Stimulated activated naive CD8-positive, alpha-beta T cell treated with anti-CD3 and anti-CD28 coated beads, Interleukin-15, amount 100 ng/mL, for 72 hours (primary cell): ENCODE measurements around the gene TXN.
"Not testable (repeated sequence)": the region's sequence is repeated elsewhere in the genome, so short reads cannot be mapped to it uniquely, and the experiment has no call there.

Experiments used
- ATAC-seq: fragments of 150-1000 bp; cut with Tn5 transposase; 2 replicates; pipeline ENCODE4 v1.10.0; 2021; ENCODE audit warnings: mild to moderate bottlenecking, moderate library complexity
- DNase-seq, 2 donors: peaks; one replicate each; pipeline ENCODE4 v3.0.0; 2021 to 2022
- H3K27ac Mint-ChIP-seq, 2 donors: one replicate each; pipeline ENCODE4 v1.8.0; 2022; ENCODE audit warnings: mild to moderate bottlenecking in 2 of 2, mixed read lengths in 2 of 2, moderate library complexity in 2 of 2
- H3K27me3 Mint-ChIP-seq: one replicate; pipeline ENCODE4 v1.8.0; 2022; ENCODE audit warnings: mixed read lengths
- H3K4me1 Mint-ChIP-seq: one replicate; pipeline ENCODE4 v1.8.0; 2022; ENCODE audit warnings: mild to moderate bottlenecking, mixed read lengths
- H3K4me3 Mint-ChIP-seq, 2 donors: one replicate each; pipeline ENCODE4 v1.8.0; 2022; ENCODE audit warnings: mild to moderate bottlenecking in 2 of 2, mixed read lengths in 2 of 2, moderate library complexity in 1 of 2
- H3K9me3 Mint-ChIP-seq, 2 donors: one replicate each; pipeline ENCODE4 v1.8.0; 2022; ENCODE audit warnings: mixed read lengths in 2 of 2

Gene TXN

DNA sequence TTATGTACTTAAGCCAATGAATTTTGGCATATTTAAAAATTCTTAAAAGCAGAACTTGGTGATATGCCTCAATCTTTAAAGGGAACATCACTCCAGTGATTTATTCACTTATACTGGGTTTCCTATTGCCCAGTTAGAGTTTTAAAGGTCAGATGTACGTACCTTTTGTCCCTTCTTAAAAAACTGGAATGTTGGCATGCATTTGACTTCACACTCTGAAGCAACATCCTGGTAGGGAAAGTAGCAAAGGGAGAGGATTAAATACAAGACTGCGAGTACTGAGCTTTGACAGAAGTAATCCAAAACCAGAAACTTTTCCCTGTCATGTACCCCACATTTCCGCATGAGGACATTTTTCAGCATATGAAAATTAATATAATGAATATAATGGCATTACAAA is 11.7 kb downstream of the TXN start:
- Mint-ChIP-seq H3K27me3 (no peaks in the 10 kb centered on the region), H3K9me3 (no peaks in the 10 kb centered on the region), H3K4me3 (no peak overlapping the region), H3K4me1 (peaks cover 5% of the 10 kb centered on the region), H3K27ac (no peak overlapping the region)
- DNase-seq (no peak), ATAC-seq (no peak)

DNA sequence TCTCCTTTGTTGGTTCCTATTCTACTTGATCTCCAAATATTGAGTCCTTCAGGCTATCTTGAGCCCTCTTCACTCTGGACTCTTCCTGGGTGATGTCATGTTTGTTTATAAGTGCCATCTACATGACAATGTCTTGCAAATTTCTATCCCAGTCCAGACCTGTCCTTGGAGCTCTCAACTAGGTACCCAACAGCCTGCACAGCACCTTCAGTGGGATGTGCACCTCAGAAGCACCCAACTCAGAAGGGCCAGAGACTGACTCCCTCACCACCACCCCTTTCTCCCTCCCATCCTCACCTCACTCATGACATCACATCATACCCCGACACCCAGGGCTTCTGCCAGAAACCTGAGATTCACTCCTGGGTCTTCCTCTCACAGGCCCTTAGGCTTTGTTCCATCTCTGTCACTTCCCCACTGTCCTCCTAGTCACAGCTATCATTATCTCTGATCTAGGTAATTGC is 14.4 kb downstream of the TXN start:
- Mint-ChIP-seq H3K9me3 (no peaks in the 10 kb centered on the region), H3K4me3 (no peak overlapping the region), H3K27me3 (no peaks in the 10 kb centered on the region), H3K27ac (no peak overlapping the region), H3K4me1 (no peaks in the 10 kb centered on the region)
- ATAC-seq (peak; percentile 43), DNase-seq (no peak)

DNA sequence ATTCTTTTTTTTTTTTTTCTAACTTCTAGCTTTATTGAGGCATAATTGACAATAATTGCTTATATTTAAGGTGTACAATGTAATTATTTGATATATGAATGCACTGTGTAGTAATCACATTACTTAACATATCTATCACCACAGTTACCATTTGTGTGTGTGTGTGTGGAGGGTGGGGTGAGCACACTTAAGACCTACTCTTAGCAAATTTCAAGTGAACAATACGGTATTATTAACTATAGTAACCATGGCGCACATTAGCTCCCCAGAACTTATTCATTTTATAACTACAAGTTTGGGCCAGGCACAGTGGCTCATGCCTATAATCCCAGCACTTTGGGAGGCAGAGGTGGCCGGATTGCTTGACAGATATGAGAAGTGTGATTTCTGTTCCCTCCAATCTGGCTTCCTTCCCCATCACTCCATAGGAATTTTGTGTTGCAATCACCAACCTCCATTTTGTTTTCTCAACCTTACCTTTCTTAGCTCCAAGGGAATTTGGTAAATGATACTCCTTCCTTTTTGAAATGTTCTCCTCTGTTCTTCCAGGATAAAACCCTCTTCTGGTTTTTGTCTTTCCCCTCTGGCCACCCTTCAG is 14.9 kb downstream of the TXN start:
- Mint-ChIP-seq H3K4me3 (no peak overlapping the region), H3K27me3 (no peaks in the 10 kb centered on the region), H3K27ac (no peak overlapping the region), H3K9me3 (no peaks in the 10 kb centered on the region), H3K4me1 (no peaks in the 10 kb centered on the region)
- no peak for DNase-seq
- ATAC-seq = peak; percentile 26

DNA sequence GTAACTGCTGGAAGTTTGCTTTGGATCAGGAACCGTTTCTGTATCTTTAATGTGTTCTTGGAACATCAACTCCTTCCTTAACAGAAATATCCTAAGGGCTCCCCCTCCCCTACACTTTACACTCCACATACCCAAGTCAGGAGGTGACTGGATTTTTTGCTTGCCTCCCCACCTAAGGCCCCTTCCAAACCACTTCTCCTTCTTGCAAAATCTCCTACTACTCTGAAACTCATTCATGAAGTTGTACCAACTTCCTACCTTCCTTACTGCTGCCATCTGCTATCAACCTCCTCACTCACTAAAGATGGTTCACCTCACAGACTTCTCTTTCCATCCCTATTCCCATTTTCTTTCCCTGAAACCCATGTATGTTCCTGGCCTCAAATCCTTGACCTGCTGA is 16.1 kb downstream of the TXN start:
- ATAC-seq = peak; percentile 23
- Mint-ChIP-seq H3K27ac (no peak overlapping the region), H3K4me3 (no peak overlapping the region), H3K27me3 (no peaks in the 10 kb centered on the region), H3K9me3 (no peaks in the 10 kb centered on the region), H3K4me1 (no peaks in the 10 kb centered on the region)
- DNase-seq = no peak

DNA sequence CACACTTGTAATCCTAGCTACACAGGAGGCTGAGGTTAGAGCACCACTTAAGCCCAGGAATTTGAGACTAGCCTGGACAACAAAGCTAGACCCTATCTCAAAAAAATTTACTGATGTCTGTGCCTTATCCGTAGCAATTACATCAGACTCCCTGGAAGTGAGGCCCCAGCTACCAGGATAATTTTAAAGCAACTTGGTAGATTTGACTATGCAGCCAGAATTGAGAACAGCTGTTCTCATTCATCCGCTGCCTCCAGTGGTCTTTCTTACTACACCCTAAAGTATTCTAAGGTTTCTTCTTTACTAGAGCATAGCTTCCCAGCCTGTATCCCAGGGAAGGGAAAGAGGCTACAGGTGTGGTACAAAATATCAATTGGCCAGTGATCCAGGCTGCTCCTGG is 28.0 kb downstream of the TXN start:
- H3K4me3 Mint-ChIP-seq = no peak overlapping the region
- ATAC-seq = no peak
- no peak overlapping the region for H3K27ac Mint-ChIP-seq
- no peak for DNase-seq
- H3K4me1 Mint-ChIP-seq = no peaks in the 10 kb centered on the region
- H3K9me3 Mint-ChIP-seq = no peaks in the 10 kb centered on the region
- H3K27me3 Mint-ChIP-seq = peaks cover 8% of the 10 kb centered on the region

DNA sequence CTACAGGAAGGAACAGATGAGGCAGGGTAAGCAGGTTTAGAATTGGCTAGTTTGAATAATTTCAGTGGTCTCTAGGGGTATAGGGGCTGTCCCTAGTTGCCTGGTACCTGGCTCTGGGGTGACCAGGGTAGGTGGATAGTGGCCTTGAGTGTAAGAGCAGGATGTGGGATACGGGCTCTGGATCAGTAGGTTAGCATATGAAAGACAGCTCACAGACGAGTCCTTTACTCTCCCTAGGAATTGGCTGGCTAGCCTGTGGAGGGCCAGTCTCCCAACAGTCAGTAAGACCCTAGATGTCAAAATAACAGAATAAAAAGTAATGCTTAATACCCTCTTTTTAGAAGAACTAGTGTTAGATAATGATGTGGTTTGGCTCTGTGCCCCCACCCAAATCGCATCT is 31.7 kb downstream of the TXN start:
- Mint-ChIP-seq H3K27ac (no peak overlapping the region), H3K4me1 (no peaks in the 10 kb centered on the region), H3K4me3 (no peak overlapping the region), H3K27me3 (peaks cover 14% of the 10 kb centered on the region), H3K9me3 (no peaks in the 10 kb centered on the region)
- DNase-seq (no peak), ATAC-seq (no peak)

DNA sequence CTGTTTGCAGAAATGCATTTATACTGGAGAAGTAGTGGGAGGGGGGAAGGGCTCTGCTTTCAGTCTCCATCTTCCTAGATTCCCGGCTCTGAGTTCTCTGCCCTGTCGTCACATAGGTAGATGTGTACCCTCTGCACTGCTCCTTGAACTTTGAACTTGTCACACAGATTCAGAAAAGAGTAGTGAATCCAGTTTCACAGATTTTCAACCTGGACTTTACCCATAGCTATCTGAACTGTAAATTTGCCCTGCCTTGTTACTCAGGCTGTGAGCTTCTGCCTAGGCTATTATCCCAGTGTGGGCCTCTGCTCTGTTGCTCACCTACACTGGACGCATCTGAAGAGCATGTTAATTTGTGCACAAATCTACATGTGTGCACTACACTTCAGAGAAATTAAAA is 35.5 kb downstream of the TXN start:
- Mint-ChIP-seq H3K4me1 (no peaks in the 10 kb centered on the region), H3K27ac (peak overlapping the region in 1 of 2 donors; percentile 47), H3K9me3 (no peaks in the 10 kb centered on the region), H3K4me3 (no peak overlapping the region), H3K27me3 (peaks cover 12% of the 10 kb centered on the region)
- ATAC-seq (no peak), DNase-seq (no peak)

DNA sequence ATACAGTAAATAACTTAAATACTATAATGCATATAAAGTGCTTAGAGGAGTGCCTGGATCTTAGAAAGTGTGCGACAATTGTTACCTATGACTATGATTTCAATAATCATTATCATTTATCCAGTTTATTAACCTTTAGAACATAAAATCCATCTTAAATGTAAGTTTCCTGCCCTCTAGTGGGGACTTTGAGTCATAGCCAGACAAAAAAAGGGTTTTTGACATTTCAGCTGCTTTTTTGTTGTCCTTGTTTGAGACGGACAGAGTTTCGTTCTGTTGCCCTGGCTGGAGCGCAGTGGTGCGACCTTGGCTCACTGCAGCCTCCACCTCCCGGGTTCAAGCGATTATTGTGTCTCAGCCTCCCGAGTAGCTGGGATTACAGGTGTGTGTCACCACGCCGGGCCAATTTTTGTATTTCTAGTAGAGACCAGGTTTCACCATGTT is 38.6 kb downstream of the TXN start:
- Mint-ChIP-seq H3K27ac (no peak overlapping the region), H3K9me3 (peaks cover 0 to under 1% of the 10 kb centered on the region in 2 donors), H3K4me1 (no peaks in the 10 kb centered on the region), H3K27me3 (peaks cover 6% of the 10 kb centered on the region), H3K4me3 (no peak overlapping the region)
- peak in 1 of 2 donors; percentile 1 for DNase-seq
- ATAC-seq = no peak

DNA sequence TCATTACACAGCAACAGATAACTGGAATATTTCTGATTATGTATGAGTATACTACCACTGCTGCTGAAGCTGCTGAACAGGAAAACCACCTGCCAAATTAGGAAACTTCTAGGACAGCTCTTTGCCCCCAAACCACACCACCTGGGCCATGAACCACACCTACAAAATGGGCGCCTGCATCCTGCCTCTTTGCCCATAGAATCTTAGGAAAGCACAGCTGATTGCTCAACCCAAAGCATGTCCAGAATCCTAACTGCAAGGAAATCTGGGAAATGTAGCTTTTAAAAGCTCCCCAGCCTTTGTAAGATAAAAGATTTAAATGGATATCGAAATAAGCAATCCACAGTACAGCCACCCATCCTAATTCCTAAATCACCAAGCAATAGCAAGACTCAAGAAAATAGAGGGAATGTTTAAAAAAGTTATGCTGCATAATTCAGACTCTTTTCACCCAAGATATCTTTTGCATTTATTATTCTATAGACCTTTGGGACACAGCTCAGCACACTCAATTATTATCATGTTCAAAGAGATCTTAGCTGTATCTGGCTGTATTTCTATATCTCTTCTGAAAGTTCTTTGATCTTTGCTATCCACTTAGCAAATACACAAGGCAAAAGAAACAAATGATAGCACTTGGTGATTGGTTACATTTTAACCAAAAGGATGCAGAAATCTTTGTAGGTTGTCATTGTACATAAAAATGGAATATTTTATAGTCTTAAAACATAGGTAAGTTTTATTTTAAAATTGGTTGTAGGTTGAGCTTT is 41.5 kb downstream of the TXN start:
- DNase-seq (no peak), ATAC-seq (no peak)
- no peak overlapping the region for H3K4me3 Mint-ChIP-seq
- H3K27ac Mint-ChIP-seq = no peak overlapping the region
- H3K4me1 Mint-ChIP-seq = no peaks in the 10 kb centered on the region
- peaks cover 0 to 6% of the 10 kb centered on the region in 2 donors for H3K9me3 Mint-ChIP-seq
- no peaks in the 10 kb centered on the region for H3K27me3 Mint-ChIP-seq

DNA sequence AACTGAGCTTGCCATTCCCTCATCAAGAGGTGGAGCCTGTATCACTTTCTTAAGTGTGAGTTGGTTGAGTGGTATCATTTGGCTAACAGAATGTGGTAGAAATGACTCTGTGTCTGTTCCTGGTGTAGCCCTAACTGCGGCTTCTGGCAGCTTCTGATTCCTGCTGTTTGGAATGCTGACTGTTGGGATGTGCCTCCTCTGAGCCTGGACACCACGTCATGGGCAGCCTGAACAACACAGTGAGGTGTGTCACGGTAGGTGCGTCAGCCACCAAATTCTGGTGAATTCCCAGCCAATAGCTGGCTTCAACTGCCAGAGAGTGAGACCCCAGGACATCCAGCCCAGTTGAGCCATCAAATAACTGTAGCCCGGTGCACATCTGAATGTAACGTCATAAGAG is 42.2 kb downstream of the TXN start:
- H3K9me3 Mint-ChIP-seq = peaks cover 0 to 6% of the 10 kb centered on the region in 2 donors
- no peak overlapping the region for H3K27ac Mint-ChIP-seq
- no peak overlapping the region for H3K4me3 Mint-ChIP-seq
- no peaks in the 10 kb centered on the region for H3K4me1 Mint-ChIP-seq
- H3K27me3 Mint-ChIP-seq = no peaks in the 10 kb centered on the region
- DNase-seq (no peak), ATAC-seq (no peak)

DNA sequence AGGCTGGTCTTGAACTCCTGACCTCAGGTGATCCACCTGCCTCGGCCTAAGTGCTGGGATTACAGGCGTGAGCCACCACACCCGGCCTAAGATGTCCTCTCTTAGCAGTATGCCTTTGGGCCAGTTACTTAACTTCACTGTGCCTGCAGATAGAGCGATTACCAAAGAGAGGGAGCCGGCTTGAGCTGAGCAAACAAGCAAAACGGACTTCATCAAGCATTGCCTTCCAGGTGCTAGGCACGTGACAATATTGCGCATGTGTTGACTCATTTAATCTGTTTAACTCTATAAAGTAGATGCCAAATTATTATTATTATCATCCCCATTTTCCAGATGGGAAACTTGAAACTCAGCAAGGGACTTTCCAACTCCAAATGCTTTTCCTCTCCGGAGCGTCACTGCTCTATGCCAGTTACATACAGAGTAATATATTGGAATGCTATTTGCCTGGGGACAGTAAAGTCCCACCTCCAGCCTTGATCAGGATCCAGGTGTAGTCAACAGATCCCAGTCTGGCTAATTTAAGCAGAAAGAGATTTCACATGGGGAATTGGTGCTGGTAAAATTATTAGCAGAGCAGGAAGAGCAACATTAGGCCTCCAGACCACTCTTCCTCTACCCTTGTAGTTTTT is 42.8 kb downstream of the TXN start:
- no peak overlapping the region for H3K4me3 Mint-ChIP-seq
- no peaks in the 10 kb centered on the region for H3K27me3 Mint-ChIP-seq
- no peak overlapping the region for H3K27ac Mint-ChIP-seq
- no peaks in the 10 kb centered on the region for H3K4me1 Mint-ChIP-seq
- H3K9me3 Mint-ChIP-seq = peaks cover 0 to 6% of the 10 kb centered on the region in 2 donors
- no peak for ATAC-seq
- no peak for DNase-seq

DNA sequence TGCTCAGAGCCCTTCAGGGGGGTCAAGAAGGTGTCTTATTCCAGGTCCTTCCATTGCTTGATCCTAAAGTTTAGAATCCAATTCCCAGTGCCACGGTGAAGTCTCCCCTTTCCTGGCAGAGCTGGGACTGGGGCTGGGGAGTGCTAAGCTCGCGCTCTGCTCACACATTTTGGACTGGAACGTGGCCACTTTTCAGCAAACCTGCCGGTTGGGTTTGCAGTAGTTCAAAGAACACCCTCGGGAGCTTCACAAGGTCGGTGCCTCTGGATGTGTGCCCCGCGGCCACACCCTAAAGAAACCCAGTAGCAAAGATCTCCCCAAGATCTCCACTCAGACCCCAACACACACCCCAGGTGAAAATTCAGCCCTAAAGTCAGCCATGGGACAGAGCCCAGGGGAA is 48.3 kb downstream of the TXN start, which contains the start of gene C9orf152:
Gene C9orf152 (minus strand): TSS at position 129 of the 400 bp plus-strand sequence. CDS start 580 bp downstream, outside the sequence.
- no peaks in the 10 kb centered on the region for H3K4me1 Mint-ChIP-seq
- peaks cover 0 to 6% of the 10 kb centered on the region in 2 donors for H3K9me3 Mint-ChIP-seq
- no peak within 1 kb of the TSS for H3K4me3 Mint-ChIP-seq
- peaks cover 15% of the 10 kb centered on the region for H3K27me3 Mint-ChIP-seq
- ATAC-seq (no peak), DNase-seq (no peak)
- peak within 1 kb of the TSS in 1 of 2 donors; percentile 39 for H3K27ac Mint-ChIP-seq

DNA sequence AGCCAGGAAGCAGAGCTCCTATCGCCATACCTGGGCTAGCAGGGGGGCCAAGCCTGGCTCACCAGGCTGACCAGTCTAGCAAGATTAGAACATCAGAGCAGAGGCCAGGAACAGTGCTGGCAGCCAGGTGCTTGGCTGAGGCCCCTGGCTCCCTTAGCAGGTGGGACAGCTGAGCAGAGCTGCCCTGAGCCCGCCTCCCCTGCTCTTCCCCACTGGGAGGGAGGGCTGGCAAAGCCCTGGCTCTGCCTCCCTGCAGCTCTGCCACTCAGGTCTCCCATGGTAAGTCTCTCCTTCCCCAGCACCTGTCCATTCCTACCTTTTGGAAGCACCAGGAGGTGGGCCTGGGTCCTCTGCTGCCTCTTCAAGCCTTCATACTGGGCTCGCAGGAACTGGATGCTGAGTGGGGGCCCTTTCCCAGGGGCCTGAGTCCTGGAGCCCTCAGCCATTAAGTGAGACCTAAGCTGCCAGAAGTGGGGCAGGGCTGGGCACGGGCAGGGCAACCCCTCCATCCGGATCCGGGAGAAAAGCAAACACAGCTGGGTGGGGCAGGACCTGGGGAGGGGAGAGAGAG is 49.2 kb downstream of the TXN start:
- H3K4me1 Mint-ChIP-seq = no peaks in the 10 kb centered on the region
- peaks cover 0 to under 1% of the 10 kb centered on the region in 2 donors for H3K9me3 Mint-ChIP-seq
- H3K27me3 Mint-ChIP-seq = peaks cover 17% of the 10 kb centered on the region
- H3K4me3 Mint-ChIP-seq = no peak overlapping the region
- ATAC-seq (no peak), DNase-seq (no peak)
- no peak overlapping the region for H3K27ac Mint-ChIP-seq

DNA sequence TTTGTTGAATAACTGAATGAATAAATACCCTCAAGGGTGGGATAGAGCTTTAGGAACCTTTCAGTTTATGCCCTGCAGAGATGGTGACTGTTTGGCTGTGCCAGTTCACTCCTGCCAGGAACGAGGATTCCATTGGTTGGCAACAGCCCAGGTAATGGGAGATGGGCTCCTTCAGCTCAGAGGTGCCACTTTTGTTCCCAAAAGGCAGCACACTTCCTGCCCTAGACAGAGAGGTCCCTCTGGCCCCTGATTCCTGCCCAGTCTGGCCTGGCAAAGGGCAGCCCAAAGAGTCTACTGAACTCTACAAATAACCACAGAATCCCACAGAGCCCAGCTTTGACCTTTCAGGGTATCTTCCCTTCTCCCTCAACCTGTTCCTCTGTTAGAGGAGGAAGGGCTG is 49.9 kb downstream of the TXN start:
- H3K9me3 Mint-ChIP-seq = no peaks in the 10 kb centered on the region
- DNase-seq (no peak), ATAC-seq (no peak)
- H3K4me1 Mint-ChIP-seq = no peaks in the 10 kb centered on the region
- H3K27me3 Mint-ChIP-seq = peaks cover 17% of the 10 kb centered on the region
- H3K4me3 Mint-ChIP-seq = no peak overlapping the region
- H3K27ac Mint-ChIP-seq = no peak overlapping the region

DNA sequence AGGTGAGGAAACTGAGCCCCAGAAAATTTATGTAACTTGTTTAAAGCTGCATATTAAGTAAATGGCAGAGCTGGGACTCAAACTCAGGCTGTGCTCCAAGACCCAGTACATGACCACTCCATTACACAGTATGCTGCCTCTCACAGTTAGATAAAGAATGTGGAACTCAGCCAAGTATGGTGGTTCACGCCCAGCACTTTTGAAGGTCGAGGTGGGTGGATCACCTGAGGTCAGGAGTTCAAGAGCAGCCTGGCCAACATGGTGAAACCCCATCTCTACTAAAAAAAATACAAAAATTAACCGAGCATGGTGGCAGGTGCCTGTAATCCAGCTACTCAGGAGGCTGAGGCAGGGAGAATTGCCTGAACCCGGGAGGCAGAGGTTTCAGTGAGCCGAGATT is 50.7 kb downstream of the TXN start:
- ATAC-seq, H3K9me3 Mint-ChIP-seq, DNase-seq, H3K4me1 Mint-ChIP-seq, H3K4me3 Mint-ChIP-seq, H3K27ac Mint-ChIP-seq: not testable (repeated sequence)
- peaks cover 17% of the 10 kb centered on the region for H3K27me3 Mint-ChIP-seq

DNA sequence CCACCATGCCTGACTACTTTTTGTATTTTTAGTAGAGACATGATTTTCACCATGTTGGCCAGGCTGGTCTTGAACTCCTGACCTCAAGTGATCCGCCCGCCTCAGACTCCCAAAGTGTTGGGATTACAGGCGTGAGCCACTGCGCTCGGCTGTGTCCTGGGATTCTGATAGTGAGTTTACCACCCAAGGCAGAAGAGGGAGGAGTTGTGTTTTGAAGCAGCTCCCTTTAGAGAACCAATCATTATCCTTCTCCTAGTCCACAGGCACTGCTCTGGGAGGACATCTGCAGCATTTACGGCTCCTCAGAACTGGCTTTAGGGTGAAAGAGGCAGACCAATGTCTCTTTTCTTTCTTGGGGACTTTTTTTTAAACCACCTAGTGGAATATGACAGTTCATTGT is 54.1 kb downstream of the TXN start:
- H3K27ac Mint-ChIP-seq = no peak overlapping the region
- no peaks in the 10 kb centered on the region for H3K9me3 Mint-ChIP-seq
- no peak overlapping the region for H3K4me3 Mint-ChIP-seq
- H3K27me3 Mint-ChIP-seq = peaks cover 17% of the 10 kb centered on the region
- DNase-seq (no peak), ATAC-seq (no peak)
- H3K4me1 Mint-ChIP-seq = no peaks in the 10 kb centered on the region
